ENCODE data around the gene EIF1B. TPM values are rescaled to one million over a fixed set of nuclear protein-coding genes. Genes with fewer than 3 reads are reported as not detected.
A peak's percentile ranks its signal among the peaks of the same experiment; 100 is the strongest.

The EIF1B gene
- total RNA-seq, 2 donors from 2014 or later = 5.3 to 15.8 TPM

DNA sequence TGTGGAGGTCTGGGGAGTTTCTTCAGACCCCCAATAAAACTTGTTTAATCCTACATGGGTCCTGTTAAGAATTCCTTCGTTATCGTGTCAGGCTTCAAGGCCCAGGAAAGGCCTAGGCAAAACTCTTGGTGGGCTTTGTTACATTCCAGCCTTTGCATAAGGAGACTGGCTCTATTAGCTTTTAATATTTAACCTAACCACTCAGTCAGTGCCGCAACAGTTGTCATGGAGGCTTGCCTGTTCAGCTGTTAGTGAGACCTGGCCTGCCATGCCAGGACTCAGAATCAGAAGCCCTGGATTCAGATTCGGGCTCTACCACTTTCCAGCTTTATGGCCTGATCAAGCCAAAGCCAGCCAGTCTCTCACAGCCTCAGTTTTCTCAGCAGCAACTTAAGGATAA lies 19.6 kb downstream of the EIF1B start:
- DNase-seq (no peak), ATAC-seq (no peak)
- WGBS, 2 donors = 64 to 70% methylated on average over 4 of the region's 4 CpGs
- H3K4me1 ChIP-seq = peaks cover 15% of the 10 kb centered on the region
- H3K36me3 ChIP-seq (replicated peaks in 1 of 2; ENCODE audit: insufficient read depth in 1 of 2, low read depth in 2 of 2) = no peaks in the 10 kb centered on the region
- intact Hi-C loops (cut with DNase I) = loop anchor here (10.0 kb wide), 1 partner anchor 116 kb away; no protein-coding TSS in a partner anchor
- H3K9me3 ChIP-seq = no peaks in the 10 kb centered on the region
- H3K4me3 ChIP-seq = no peak overlapping the region
- no peaks in the 10 kb centered on the region for H3K27me3 ChIP-seq
- TF ChIP-seq POLR2A (IDR thresholded peaks at IDR 0.05) = no peak
- TF ChIP-seq, protein P1, sequence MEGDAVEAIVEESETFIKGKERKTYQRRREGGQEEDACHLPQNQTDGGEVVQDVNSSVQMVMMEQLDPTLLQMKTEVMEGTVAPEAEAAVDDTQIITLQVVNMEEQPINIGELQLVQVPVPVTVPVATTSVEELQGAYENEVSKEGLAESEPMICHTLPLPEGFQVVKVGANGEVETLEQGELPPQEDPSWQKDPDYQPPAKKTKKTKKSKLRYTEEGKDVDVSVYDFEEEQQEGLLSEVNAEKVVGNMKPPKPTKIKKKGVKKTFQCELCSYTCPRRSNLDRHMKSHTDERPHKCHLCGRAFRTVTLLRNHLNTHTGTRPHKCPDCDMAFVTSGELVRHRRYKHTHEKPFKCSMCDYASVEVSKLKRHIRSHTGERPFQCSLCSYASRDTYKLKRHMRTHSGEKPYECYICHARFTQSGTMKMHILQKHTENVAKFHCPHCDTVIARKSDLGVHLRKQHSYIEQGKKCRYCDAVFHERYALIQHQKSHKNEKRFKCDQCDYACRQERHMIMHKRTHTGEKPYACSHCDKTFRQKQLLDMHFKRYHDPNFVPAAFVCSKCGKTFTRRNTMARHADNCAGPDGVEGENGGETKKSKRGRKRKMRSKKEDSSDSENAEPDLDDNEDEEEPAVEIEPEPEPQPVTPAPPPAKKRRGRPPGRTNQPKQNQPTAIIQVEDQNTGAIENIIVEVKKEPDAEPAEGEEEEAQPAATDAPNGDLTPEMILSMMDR (IDR thresholded peaks at IDR 0.05) = no peak
- no peak overlapping the region for H3K27ac ChIP-seq

DNA sequence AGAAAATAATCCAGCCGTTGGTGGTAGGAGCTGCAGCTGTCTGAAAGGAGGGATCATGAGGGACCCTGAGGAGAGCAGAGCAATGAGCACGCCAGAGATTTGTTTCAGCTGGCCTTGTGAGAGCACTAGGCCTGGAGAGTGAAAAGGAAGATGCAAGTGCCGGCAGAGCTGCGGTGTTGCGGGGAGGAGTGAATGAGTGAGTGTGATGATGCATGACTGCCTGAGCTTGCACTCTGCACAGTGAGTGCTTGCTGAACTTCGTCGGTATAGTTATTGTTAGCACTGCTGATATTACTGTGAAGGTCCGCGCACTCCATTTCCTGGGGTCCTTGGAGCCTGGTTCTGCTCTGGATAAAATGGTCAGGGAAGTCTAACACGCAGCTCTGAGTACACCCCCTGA lies 23.2 kb downstream of the EIF1B start:
- intact Hi-C loops (cut with DNase I) = no loop called here
- Histone ChIP-seq H3K9me3 (no peaks in the 10 kb centered on the region), H3K4me1 (peaks cover 25% of the 10 kb centered on the region), H3K27ac (no peak overlapping the region), H3K4me3 (no peak overlapping the region), H3K36me3 (replicated peaks in 1 of 2; ENCODE audit: insufficient read depth in 1 of 2, low read depth in 2 of 2) (no peaks in the 10 kb centered on the region), H3K27me3 (no peaks in the 10 kb centered on the region)
- TF ChIP-seq POLR2A (IDR thresholded peaks at IDR 0.05) = no peak
- TF ChIP-seq, protein P1 (IDR thresholded peaks at IDR 0.05) = no peak
- ATAC-seq (no peak), DNase-seq (no peak)
- WGBS, 2 donors = 91 to 94% methylated on average over 10 of the region's 10 CpGs

DNA sequence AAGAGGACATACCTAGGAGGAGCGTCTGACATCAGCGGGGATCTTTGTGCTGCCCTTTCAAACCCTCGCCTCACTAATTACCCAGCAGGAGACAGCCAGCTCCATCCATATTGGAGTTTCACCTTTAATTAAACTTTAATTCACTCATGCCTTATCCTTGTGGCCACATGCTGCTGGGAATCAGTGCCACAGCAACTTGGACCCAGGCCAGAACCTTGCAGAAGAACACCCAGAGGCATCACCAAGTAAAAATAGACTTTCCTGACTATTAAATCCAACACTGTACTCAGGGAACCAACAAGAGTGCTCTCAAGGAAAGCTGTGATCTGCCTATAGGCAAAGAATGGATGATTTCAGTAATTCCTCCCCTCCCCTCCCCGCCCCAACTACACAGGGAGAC lies 23.9 kb downstream of the EIF1B start:
- intact Hi-C loops (cut with DNase I) = no loop called here
- Histone ChIP-seq H3K36me3 (replicated peaks in 1 of 2; ENCODE audit: insufficient read depth in 1 of 2, low read depth in 2 of 2) (no peaks in the 10 kb centered on the region), H3K4me1 (peaks cover 25% of the 10 kb centered on the region), H3K9me3 (no peaks in the 10 kb centered on the region), H3K27me3 (no peaks in the 10 kb centered on the region), H3K4me3 (no peak overlapping the region), H3K27ac (peak overlapping the region; percentile 16 to 46 (median 31))
- WGBS, 2 donors = 93 to 98% methylated on average over 4 of the region's 4 CpGs
- ATAC-seq (peak; percentile 39), DNase-seq (peak; percentile 24 to 51 (median 36))
- TF ChIP-seq, protein P1 (IDR thresholded peaks at IDR 0.05) = no peak
- TF ChIP-seq POLR2A (IDR thresholded peaks at IDR 0.05) = no peak

DNA sequence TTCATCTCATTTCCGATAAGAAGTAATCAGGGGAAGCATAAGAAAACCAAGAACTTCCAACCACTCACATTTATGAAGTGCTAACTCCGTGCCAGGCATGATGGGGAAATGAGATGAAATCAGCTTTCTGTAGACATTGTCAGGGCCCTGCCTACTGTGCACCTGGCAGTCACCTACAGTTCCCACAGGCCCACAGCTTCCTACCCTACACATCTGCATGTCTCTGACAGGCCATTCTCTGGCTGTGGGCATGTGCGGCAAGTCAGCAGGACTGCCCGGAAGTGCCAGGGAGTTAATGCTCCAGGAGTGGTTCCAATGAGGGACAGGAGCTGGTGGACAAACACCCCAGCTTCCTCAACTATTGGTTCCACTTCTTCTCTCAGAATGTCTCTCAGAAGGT lies 24.3 kb downstream of the EIF1B start:
- Histone ChIP-seq H3K27me3 (no peaks in the 10 kb centered on the region), H3K9me3 (no peaks in the 10 kb centered on the region), H3K36me3 (replicated peaks in 1 of 2; ENCODE audit: insufficient read depth in 1 of 2, low read depth in 2 of 2) (no peaks in the 10 kb centered on the region), H3K27ac (peak overlapping the region; percentile 16 to 46 (median 31)), H3K4me3 (no peak overlapping the region), H3K4me1 (peaks cover 25% of the 10 kb centered on the region)
- 34 to 52% methylated on average over 4 of the region's 4 CpGs for WGBS, 2 donors
- intact Hi-C loops (cut with DNase I) = no loop called here
- peak; percentile 85 for ATAC-seq
- TF ChIP-seq, protein P1 (IDR thresholded peaks at IDR 0.05) = no peak
- peak in 1 of 3 donors; percentile 13 for TF ChIP-seq POLR2A (IDR thresholded peaks at IDR 0.05)
- peak; percentile 49 to 68 (median 67) for DNase-seq

DNA sequence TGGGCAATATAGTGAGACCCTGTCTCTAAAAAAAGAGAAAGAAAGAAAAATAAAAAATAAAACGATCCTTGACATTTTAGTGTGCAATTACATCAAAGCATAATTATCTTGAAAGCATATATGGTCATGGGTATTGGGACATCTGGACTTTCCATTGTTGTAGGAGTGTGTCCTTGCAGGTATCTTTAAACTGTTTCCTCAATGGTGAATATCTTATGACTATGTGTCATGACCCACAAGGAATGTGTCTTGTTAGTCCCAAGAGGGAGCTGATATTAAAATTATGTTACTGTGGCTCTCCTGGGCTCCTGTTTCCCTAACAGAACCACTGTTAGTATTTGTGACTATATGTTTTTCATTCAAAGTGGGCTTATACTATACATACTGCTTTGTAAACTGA lies 26.6 kb downstream of the EIF1B start:
- Histone ChIP-seq H3K36me3 (replicated peaks in 1 of 2; ENCODE audit: insufficient read depth in 1 of 2, low read depth in 2 of 2) (no peaks in the 10 kb centered on the region), H3K4me1 (peaks cover 25% of the 10 kb centered on the region), H3K4me3 (no peak overlapping the region), H3K27ac (no peak overlapping the region), H3K9me3 (no peaks in the 10 kb centered on the region), H3K27me3 (no peaks in the 10 kb centered on the region)
- WGBS, 2 donors = 34 to 46% methylated on average over 1 of the region's 1 CpG
- TF ChIP-seq, protein P1 (IDR thresholded peaks at IDR 0.05) = no peak
- no peak for TF ChIP-seq POLR2A (IDR thresholded peaks at IDR 0.05)
- DNase-seq = no peak
- intact Hi-C loops (cut with DNase I) = no loop called here
- ATAC-seq = no peak

Data from body of pancreas (tissue), 4 donors.